GM23338 (cell line): ENCODE measurements around the gene DDX25. TPM values are rescaled to one million over a fixed set of nuclear protein-coding genes. Genes with fewer than 3 reads are reported as not detected.

ENCODE experiments used
- ATAC-seq: fragments of 200-7000 bp; cut with Tn5 transposase; 3 replicates; pipeline ENCODE4 v1.9.1; 2020
- DNase-seq: peaks from one replicate; pipeline ENCODE4 v3.0.0-alpha.2; 2015; ENCODE audit warnings: low spot score
- H2AFZ ChIP-seq: fragments of 200-600 bp; sonication (generic); 2 replicates; pipeline ENCODE4 v1.8.0; 2016; ENCODE audit warnings: antibody characterized with exemption, mild to moderate bottlenecking, moderate library complexity
- H3F3A ChIP-seq: fragments of 200-600 bp; sonication (generic); replicated peaks from 2 replicates; pipeline ENCODE4 v1.8.0; 2017; ENCODE audit warnings: antibody characterized with exemption, mixed run types, low read depth
- H3K27ac ChIP-seq: fragments of 200-600 bp; sonication (generic); 2 replicates; pipeline ENCODE4 v1.6.1; 2016; ENCODE audit warnings: low read depth
- H3K27me3 ChIP-seq: fragments of 200-600 bp; sonication (generic); 2 replicates; pipeline ENCODE4 v1.8.0; 2016; ENCODE audit warnings: mild to moderate bottlenecking, mixed run types, moderate library complexity; ENCODE audit not compliant: insufficient read depth
- H3K36me3 ChIP-seq: fragments of 200-600 bp; sonication (generic); 2 replicates; pipeline ENCODE4 v1.8.0; 2016; ENCODE audit warnings: mild to moderate bottlenecking; ENCODE audit not compliant: insufficient read depth
- H3K4me1 ChIP-seq: fragments of 200-600 bp; sonication (generic); 2 replicates; pipeline ENCODE4 v1.8.0; 2016; ENCODE audit warnings: mild to moderate bottlenecking, moderate library complexity; ENCODE audit not compliant: insufficient read depth
- H3K4me2 ChIP-seq: fragments of 200-600 bp; sonication (generic); 2 replicates; pipeline ENCODE4 v1.7.1; 2017; ENCODE audit warnings: mixed run types
- H3K4me3 ChIP-seq: fragments of 200-600 bp; sonication (generic); 2 replicates; pipeline ENCODE4 v1.6.1; 2016; ENCODE audit warnings: mixed run types
- H3K79me2 ChIP-seq: fragments of 200-600 bp; sonication (generic); replicated peaks from 2 replicates; pipeline ENCODE4 v1.8.0; 2017; ENCODE audit warnings: mild to moderate bottlenecking; ENCODE audit not compliant: insufficient read depth
- H3K9me2 ChIP-seq: fragments of 200-600 bp; sonication (generic); 2 replicates; pipeline ENCODE4 v1.8.0; 2017; ENCODE audit not compliant: insufficient read depth
- H4K20me1 ChIP-seq: fragments of 200-600 bp; sonication (generic); replicated peaks from 2 replicates; pipeline ENCODE4 v1.8.0; 2017; ENCODE audit warnings: mild to moderate bottlenecking; ENCODE audit not compliant: insufficient read depth
- H3K27ac Mint-ChIP-seq: 2 replicates; pipeline ENCODE4 v1.8.0; 2020; ENCODE audit warnings: inconsistent platforms, mild to moderate bottlenecking, moderate library complexity, mixed read lengths
- H3K27me3 Mint-ChIP-seq: 3 replicates; pipeline ENCODE4 v1.8.0; 2022; ENCODE audit warnings: low read depth, mild to moderate bottlenecking, moderate library complexity, mixed read lengths, inconsistent platforms; ENCODE audit not compliant: insufficient read depth, poor library complexity
- H3K36me3 Mint-ChIP-seq: 3 replicates; pipeline ENCODE4 v1.8.0; 2021; ENCODE audit warnings: low read depth, mild to moderate bottlenecking, inconsistent platforms, moderate library complexity, mixed read lengths
- H3K4me1 Mint-ChIP-seq: 3 replicates; pipeline ENCODE4 v1.8.0; 2020; ENCODE audit warnings: mild to moderate bottlenecking, inconsistent platforms, mixed read lengths
- H3K4me3 Mint-ChIP-seq: 3 replicates; pipeline ENCODE4 v1.8.0; 2021; ENCODE audit warnings: moderate library complexity, mild to moderate bottlenecking, inconsistent platforms, mixed read lengths
- H3K9me3 Mint-ChIP-seq: 3 replicates; pipeline ENCODE4 v1.8.0; 2020; ENCODE audit warnings: moderate library complexity, mild to moderate bottlenecking, inconsistent platforms, mixed read lengths
- CREB1 ChIP-seq: fragments of 250-450 bp; sonication (Bioruptor Pico); IDR thresholded peaks from 2 replicates; pipeline ENCODE4 v1.5.0; 2020; ENCODE audit warnings: low read depth, mild to moderate bottlenecking, moderate library complexity
- CTCF ChIP-seq, 2 experiments: fragments of 200-600 bp in 1 of 2; sonication (generic) in 1 of 2; conservative IDR thresholded peaks; 2 replicates each; pipeline versions ENCODE4 v1.5.1 to v1.6.1; 2016 to 2017; ENCODE audit warnings: antibody characterized with exemption in 2 of 2, low read depth in 2 of 2, mild to moderate bottlenecking in 2 of 2, moderate library complexity in 1 of 2
- ETS1 ChIP-seq: IDR thresholded peaks from 2 replicates; pipeline ENCODE4 v1.6.1; 2016; ENCODE audit warnings: antibody characterized with exemption
- EZH2 ChIP-seq: fragments of 200-600 bp; sonication (generic); IDR thresholded peaks from one replicate; pipeline ENCODE4 v1.8.0; 2017; ENCODE audit warnings: antibody characterized with exemption, mild to moderate bottlenecking, low read depth; ENCODE audit not compliant: unreplicated experiment
- EZH2phosphoT487 ChIP-seq: fragments of 200-600 bp; sonication (generic); IDR thresholded peaks from one replicate; pipeline ENCODE4 v1.8.1; 2018; ENCODE audit warnings: antibody characterized with exemption; ENCODE audit not compliant: unreplicated experiment
- NANOG ChIP-seq: IDR thresholded peaks from 2 replicates; pipeline ENCODE4 v1.6.1; 2016; ENCODE audit warnings: antibody characterized with exemption, borderline replicate concordance
- POLR2AphosphoS5 ChIP-seq: IDR thresholded peaks from 2 replicates; pipeline ENCODE4 v1.6.1; 2016; ENCODE audit warnings: antibody characterized with exemption, low read depth
- REST ChIP-seq: IDR thresholded peaks from one replicate; pipeline ENCODE4 v1.6.1; 2018; ENCODE audit warnings: antibody characterized with exemption; ENCODE audit not compliant: unreplicated experiment
- STAT1 ChIP-seq: IDR thresholded peaks from one replicate; pipeline ENCODE4 v1.6.1; 2016; ENCODE audit warnings: antibody characterized with exemption; ENCODE audit not compliant: unreplicated experiment
- ZNF114 ChIP-seq: fragments of 250-450 bp; sonication (Bioruptor Pico); IDR thresholded peaks from 2 replicates; pipeline ENCODE4 v1.5.0; 2020; ENCODE audit warnings: mild to moderate bottlenecking, moderate library complexity
- ZNF331 ChIP-seq: fragments of 250-450 bp; sonication (Bioruptor Pico); IDR thresholded peaks from 2 replicates; pipeline ENCODE4 v1.5.0; 2020; ENCODE audit warnings: low read depth, mild to moderate bottlenecking, moderate library complexity
- ZNF462 ChIP-seq: fragments of 250-450 bp; sonication (Bioruptor Pico); IDR thresholded peaks from 2 replicates; pipeline ENCODE4 v1.5.0; 2020; ENCODE audit warnings: mild to moderate bottlenecking, moderate library complexity
- polyA plus RNA-seq: library from polyadenylated mRNA; unstranded; fragments of >200 nt; fragmentation: Nextera tagmentation; extraction: Ambion mirVana; gene quantifications from 2 replicates; pipeline ENCODE4 v1.2.1, GENCODE V29; 2016
- total RNA-seq: library from RNA; depleted of rRNA; stranded (reverse); fragments of >200 nt; shearing (Covaris generic); gene quantifications from 2 replicates; pipeline ENCODE4 v1.2.3, GENCODE V29; 2014

The DDX25 gene
- total and polyA plus RNA-seq, 2 experiments from 2014 or later, result 20.6 to 23.6 TPM

GRCh38 chr11:125925804-125926203 is 21.5 kb downstream of the DDX25 start (continued):
- TF ChIP-seq ZNF114 (no peak), STAT1 (no peak), ETS1 (no peak), NANOG (no peak), CTCF (conservative IDR thresholded peaks at IDR 0.05; ENCODE audit: low read depth in 2 of 2) (no peak), ZNF331 (CRISPR knock-in tag) (no peak), EZH2 (no peak)

GRCh38 chr11:125926682-125927081 is 22.4 kb downstream of the DDX25 start:
- Mint-ChIP-seq H3K4me1 (peaks cover 26% of the 10 kb centered on the region), H3K27me3 (peaks cover 5% of the 10 kb centered on the region), H3K36me3 (no peaks in the 10 kb centered on the region), H3K9me3 (no peaks in the 10 kb centered on the region), H3K4me3 (no peak overlapping the region), H3K27ac (no peak overlapping the region)
- H3K79me2 ChIP-seq, result no peaks in the 10 kb centered on the region
- no peak overlapping the region for H2AFZ ChIP-seq
- no peaks in the 10 kb centered on the region for H3K27me3 ChIP-seq
- no peaks in the 10 kb centered on the region for H3K36me3 ChIP-seq
- no peaks in the 10 kb centered on the region for H3F3A ChIP-seq
- no peaks in the 10 kb centered on the region; the same call in 1 of the 2 replicates for H3K4me1 ChIP-seq
- H3K27ac ChIP-seq, result no peak overlapping the region
- no peak overlapping the region for H3K4me3 ChIP-seq
- DNase-seq, result no peak
- H3K4me2 ChIP-seq, result no peak overlapping the region
- H4K20me1 ChIP-seq, result no peaks in the 10 kb centered on the region
- no peaks in the 10 kb centered on the region for H3K9me2 ChIP-seq
- ATAC-seq, result no peak
- TF ChIP-seq STAT1 (no peak), EZH2 (no peak), REST (no peak), ZNF462 (CRISPR knock-in tag) (no peak), CREB1 (CRISPR knock-in tag) (no peak), ETS1 (no peak), POLR2AphosphoS5 (no peak), EZH2phosphoT487 (no peak)
